HG03469 (cell line): ENCODE results near the gene TEAD2.
"Not testable (repeated sequence)": the region's sequence is repeated elsewhere in the genome, so short reads cannot be mapped to it uniquely, and the experiment has no call there.

ENCODE experiments used
- ATAC-seq: cut with Tn5 transposase; IDR thresholded peaks from one replicate; pipeline ENCODE4 v1.9.1; 2021; ENCODE audit warnings: mild to moderate bottlenecking, moderate library complexity, moderate number of reproducible peaks; ENCODE audit not compliant: unreplicated experiment

Gene TEAD2

DNA sequence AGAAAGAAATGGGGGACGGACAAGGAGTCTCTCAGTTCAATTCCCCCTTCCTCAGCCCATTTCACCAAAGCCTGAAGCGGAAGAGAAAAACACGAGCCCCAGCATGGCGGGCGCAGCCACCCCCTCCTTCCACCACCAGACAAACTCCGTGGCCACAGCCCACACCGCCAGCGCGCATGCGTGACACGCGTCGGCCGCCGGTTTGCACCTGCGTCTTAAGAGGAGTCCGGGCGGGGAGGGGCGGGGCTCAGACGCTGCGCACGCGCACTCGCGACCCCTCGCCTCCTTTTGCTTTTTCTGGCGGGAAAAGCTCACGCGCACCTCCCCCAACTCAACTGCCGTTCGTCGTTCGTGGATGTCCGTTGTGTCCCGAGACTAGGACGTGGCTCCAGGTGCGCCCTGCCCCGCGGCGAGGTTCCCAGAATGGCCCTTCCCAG is 25.7 kb upstream of the TEAD2 start, which contains the start of gene KASH5:
Gene KASH5, plus strand, starts transcription at position 314 of the 437 bp plus-strand sequence. CDS start 2,635 bp downstream, outside the sequence.
- no peak for ATAC-seq

DNA sequence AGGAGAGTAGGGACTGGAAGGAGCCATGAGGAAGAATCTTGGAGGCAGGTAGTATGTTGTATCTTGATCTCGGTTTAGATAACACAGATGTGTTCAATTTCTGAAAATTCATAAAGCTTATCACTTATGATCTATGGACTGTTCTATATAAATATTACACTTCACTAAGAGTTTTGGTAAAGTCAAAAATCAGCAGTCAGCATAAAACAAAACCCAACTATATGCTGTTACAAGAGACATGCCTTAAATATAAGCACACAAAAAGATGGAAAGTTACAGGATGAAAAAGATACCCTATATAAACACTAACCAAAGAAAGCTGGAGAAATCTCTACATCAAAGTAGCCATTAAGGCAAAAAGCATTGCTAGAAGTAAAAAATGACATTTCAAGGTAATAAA is 21.4 kb upstream of the TEAD2 start:
- no peak for ATAC-seq

DNA sequence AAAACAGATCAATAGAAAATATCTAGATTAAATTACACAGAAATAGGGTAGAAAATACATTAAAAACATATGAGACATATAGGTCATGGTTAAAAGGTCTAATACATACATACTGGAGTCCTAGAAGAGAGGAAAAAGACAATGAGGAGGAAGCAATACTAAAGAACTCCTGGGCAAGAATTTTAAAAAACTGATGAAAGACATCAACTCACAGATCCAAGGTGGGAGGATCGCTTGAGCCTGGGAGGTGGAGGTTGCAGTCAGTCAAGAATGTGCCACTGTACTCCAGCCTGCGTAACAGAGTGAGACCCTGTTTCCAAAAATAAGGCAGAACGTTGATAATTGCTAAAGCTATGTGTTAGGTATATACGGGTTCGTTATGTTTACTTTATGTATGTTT is 20.4 kb upstream of the TEAD2 start:
- no peak for ATAC-seq

DNA sequence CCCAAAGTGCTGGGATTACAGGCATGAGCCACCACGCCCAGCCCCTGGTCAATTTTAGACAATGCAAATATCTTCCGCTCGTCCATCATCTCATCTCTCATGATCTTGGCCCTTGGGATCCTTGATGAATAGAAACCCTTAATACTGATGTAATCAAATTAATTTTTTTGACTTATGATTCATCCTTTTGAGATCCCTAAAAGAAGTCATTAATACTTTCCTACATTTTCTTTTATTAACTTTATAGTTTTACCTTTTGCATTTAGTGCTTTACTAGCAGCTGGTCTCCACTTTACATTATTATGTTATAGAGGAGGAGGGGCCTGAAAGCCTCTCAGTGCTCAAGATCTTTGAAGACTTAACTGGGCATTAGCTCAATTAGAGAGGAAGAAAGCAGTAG is 18.2 kb upstream of the TEAD2 start:
- no peak for ATAC-seq

DNA sequence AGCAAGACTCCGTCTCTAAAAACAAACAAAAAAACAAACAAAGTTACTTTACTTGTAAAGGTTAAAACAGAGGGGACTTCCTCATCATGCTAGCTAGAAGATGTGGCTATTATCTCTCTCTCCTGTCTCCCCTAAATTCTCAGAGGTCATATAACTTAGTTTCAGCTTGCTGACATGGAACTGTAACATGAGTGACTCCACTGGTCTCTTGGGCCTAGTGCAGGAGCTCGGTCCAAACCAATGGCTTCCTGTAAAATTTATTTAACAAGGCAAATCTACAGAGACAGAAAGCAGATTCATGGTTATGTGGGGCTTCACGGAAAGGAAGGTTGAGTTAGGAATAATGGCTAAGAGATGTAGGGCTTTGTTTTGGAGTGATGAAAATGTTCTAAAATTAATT is 16.3 kb upstream of the TEAD2 start:
- ATAC-seq: no peak

DNA sequence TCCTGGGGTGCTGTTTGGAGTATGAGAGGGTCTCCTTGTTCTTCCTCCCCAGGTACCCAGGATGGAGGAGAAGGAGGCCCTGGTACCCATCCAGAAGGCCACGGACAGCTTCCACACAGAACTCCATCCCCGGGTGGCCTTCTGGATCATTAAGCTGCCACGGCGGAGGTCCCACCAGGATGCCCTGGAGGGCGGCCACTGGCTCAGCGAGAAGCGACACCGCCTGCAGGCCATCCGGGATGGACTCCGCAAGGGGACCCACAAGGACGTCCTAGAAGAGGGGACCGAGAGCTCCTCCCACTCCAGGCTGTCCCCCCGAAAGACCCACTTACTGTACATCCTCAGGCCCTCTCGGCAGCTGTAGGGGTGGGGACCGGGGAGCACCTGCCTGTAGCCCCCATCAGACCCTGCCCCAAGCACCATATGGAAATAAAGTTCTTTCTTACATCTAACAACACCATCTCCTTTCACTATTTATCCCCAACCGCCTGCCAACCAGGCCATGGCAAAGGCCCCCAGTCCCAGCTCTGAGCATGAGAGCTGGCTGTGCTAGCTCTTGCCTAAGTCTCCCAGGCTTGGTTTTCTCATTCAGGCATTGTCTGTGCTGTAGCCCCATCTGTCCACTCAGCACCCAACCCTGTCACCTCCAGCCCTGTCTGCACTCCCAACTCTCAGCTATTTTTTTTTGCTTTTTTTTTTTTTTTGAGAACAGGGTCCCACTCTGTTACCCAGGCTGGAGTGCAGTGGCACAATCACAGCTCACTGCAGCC is 12.6 kb upstream of the TEAD2 start:
- no peak for ATAC-seq

DNA sequence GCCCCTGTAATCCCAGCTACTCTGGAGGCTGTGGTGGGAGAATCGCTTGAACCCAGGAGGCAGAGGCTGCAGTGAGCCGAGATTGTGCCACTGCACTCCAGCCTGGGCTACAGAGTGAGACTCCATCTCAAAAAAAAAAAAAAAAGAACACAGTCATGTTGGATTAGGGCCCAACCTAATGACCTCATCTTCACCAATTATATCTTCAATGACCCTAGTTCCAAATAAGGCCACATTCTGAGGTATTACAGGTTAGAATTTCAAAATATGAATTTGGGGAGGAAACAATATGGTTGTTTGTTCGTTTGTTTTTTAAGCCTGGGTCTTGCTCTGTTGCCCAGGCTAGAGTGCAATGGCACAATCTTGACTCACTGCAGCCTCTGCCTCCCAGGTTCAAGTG is 11.0 kb upstream of the TEAD2 start:
- not testable (repeated sequence) for ATAC-seq

DNA sequence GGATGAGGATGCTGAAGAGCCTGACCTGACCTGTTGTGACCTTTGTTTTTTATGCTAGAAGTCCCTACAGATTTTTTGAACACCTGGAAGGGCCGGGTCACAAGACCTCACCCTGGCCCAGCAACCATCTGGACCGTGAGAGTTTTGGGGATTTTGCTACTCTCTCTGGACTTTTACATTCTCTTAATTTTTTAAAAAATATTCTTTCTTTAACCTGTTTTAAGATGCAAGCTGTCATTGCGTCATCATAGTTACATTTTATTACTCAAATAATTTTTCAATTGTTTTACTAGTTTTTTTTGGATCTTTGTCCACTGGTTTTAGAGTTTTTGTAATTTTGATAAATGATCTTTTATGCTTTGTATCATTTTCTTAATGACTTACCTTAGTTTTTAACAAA is 9.0 kb upstream of the TEAD2 start:
- no peak for ATAC-seq

DNA sequence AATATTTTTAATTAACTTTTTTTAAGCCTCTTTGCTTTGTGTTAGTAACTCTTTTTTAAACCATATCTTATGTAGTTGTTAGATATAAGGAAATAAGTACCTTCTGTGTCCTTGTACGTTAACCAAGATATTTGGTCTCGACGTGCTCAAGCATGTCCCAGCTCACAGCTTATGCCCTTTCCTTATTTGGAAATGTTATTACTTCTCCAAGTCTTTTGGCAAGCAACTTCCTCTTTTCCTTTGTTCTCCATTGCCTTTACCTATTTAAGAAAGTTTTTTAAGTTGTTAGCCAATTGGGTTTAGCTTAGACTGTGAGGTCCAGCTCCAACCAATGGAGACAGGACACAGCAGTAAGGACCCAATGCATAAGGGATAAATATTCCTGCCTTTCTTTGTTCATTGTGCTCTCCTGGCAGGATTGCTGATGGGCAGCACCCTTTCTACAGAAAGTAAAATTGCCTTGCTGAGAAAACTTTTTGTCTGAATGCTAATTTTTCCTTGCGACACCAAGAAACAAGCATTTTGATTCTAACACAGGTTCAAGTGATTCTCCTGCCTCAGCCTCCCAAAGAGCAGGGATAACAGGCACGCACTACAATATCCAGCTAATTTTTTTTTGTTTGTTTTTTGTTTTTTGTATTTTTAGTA is 6.6 kb upstream of the TEAD2 start:
- no peak for ATAC-seq

DNA sequence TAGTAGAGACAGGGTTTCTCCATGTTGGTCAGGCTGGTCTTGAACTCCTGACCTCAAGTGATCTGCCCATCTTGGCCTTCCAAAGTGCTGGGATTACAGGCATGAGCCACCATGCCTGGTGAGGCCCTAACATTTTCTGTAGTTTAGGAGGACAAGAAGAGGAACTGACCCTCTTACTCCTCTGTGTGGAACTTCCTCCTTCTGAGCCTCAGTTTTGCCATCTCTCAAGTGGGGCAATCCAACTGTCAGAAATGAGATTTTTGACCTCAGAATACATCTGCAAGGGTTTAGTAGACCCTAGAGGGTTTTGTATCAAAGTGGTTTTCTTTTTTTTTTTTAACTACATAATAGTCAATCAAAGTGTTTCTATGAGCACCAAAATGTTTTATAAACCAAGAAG is 3.9 kb upstream of the TEAD2 start:
- no peak for ATAC-seq

DNA sequence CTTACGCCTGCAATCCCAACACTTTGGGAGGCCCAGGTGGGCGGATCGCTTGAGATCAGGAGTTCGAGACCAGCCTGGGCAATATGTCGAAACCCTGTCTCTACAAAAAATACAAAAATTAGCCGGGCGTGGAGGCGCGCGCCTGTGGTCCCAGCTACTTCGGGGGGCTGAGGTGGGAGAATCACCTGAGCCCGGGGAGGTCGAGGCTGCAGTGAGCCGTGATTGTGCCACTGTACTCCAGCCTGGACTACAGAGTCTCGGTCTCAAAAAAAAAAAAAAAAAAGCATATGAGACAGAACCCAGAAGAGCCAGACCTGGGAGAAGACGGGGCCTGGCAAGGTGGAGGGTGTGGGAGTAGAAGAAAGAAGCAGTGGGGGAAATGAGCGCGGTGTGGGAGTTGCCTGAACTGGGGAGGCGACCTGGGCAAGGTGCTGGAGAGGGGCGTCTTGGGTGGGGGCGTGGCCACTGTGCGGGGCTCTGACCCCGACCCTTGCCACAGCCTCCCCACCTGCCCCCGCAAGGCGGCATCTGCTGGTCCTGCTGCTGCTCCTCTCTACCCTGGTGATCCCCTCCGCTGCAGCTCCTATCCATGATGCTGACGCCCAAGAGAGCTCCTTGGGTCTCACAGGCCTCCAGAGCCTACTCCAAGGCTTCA is 2.0 kb upstream of the TEAD2 start:
- no peak for ATAC-seq

DNA sequence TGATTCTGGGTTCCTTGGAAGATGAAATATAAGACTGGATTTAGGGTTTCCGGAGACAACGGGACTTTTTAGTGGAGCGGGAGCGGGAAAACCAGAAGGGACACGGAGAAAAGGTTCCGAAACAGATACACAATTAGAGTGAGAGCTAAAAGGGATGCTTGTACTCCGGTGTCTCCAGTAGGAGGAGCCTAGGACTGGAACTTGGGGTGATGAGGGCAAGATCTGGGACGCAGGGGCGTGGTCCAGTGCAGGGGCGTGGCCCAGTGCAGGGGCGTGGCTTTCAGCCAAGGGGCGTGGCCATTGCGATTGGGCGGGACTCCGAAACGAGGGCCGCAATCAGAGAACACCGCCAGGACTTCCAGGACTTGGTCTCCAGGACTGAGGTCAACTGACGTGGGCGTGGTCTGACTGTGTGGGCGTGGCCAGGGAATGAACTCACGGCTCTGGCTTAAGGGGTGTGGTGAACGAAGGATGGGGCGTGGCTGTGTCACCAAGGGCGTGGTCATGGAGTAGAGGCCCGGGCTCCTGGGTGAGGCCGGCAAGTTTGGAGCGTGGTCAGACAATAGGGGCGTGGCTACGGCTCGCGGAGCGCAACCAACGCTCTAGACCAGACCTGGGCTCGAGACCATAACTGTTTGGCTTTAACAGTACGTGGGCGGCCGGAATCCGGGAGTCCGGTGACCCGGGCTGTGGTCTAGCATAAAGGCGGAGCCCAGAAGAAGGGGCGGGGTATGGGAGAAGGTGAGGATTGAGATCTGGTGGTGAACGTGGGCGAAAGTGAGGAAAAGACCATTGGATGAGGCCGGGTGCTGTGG is 1.3 kb upstream of the TEAD2 start, which contains the start of gene DKKL1:
Gene DKKL1, plus strand, starts transcription at position 610 of the 815 bp plus-strand sequence. Its CDS starts 122 bp downstream, at position 732.
- ATAC-seq: no peak

DNA sequence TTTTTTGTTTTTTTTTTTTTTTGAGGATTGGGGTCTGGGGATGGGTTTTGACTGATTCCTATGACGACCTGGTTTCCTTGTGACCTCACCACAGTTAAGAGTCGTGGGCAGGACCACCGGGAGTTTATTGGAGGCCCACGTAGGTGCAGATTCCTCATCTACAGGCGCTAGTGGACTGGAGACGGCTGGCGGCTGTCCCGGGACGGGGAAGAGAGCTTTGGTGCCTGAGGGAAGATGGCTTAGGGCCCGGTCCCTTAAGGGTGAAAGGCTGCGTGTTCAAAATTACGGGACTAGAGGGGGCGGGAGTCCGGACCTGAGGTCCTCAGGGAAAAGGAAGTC is 682 bp upstream of the TEAD2 start:
- no peak for ATAC-seq

DNA sequence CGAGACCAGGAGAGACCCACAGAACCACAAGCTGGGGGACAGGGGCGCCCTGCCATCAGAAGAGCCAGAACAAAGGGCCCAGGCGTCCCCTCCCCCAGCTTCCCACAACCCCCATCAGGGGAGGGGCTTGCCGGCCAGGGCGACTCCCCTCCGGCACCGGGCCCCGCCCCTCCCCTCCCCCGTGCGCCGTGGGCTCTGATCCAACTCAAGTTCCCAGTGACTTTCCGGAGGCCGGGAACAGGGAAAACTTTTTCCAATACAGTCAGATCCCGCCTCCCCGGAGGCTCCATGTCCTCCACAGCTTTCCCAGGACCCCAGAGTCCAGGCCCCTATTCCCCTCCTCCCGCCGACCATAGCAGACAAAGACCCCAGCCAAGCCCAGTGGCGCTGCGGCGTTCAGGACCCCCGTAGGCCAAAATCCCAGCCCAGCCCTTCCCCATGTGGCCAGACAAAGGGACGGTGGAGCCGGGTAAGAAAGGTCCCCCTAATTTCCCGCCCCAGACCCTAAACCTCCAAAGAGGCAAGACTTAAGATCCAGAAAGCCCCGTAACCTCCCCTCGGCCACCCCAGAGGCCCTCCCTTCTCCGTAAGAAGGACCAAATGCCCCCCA is 673 bp downstream of the TEAD2 start:
- no peak for ATAC-seq

DNA sequence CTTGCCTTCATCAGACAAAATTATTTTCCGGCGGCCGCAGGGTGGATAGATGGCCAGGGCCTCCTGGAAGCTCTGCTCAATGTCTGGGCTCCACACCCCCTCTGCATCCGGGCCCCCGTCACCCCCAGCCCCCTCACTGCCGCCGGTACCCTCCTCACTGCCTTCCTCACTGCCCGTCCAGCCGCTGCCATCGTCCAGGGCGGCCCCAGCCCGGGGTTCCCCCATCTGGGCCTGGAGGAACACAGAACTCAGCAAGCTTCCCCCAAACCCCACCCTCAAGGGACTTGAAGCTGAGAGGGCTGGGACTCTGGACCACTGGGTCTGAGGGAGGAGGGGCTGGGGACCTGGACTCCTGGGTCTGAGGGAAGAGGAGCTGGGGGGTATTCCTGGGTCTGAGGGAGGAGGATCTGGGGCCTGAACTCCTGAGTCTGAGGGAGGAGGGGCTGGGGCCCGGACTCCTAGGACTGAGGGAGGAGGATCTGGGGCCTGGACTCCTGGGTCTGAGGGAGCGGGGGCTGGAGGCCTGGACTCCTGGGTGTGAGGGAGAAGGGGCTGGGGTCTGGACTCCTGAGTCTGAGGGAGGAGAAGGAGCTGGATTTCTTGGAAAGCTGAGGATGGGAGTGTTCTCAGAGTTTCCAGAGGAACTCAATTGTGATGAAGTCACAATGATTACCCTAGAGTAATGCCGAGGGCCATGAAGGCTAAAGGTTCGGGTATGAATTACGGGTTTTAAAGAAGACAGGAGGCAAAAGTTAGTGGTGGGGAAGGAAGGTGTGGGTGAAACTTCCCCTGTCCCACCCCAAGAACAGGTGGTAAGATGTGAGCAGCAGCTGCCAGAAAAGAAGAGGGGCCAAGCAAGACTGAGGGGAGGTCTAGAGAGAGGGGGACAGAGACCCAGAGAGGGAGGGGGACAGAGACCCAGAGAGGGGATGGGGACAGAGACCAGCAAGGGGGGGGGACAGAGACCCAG is 2.1 kb downstream of the TEAD2 start:
- no peak for ATAC-seq

DNA sequence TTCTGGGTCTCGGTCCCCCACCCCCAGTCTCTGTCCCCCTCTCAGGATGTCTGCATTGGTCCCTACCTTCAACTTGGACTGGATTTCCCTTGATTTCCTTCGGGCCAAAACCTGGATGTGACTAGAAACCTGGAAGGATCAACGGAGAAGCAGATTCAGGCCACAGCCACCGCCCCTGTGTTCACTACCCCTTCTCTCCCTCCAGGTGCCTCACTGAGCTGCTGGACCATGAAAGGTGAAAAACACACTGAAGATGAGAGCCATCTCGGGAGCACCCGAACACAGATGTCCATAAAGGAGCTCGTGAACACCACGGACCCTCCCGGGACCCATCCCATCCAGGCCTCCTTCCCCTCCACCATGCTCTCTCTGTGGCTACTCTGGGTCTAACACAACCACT is 5.0 kb downstream of the TEAD2 start:
- no peak for ATAC-seq

DNA sequence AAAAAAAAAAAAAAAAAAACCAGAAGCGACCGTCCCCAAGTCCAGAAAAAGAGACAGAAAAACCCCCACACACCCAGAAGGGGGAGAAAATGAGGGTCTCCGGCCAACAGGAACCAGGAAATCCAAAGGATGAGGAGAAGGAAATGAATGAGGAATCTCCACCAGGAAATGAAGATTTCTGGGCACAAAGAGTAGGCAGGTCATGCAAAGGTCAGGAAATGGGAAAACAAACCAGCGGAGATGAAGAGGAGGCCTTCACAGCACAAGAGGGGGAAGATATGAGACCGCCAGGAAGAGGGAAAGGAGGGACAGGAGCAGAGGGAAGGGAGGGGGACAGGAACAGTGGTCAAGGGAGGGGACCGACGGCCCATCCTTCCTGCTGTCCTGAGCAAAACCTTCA is 5.8 kb downstream of the TEAD2 start:
- no peak for ATAC-seq

DNA sequence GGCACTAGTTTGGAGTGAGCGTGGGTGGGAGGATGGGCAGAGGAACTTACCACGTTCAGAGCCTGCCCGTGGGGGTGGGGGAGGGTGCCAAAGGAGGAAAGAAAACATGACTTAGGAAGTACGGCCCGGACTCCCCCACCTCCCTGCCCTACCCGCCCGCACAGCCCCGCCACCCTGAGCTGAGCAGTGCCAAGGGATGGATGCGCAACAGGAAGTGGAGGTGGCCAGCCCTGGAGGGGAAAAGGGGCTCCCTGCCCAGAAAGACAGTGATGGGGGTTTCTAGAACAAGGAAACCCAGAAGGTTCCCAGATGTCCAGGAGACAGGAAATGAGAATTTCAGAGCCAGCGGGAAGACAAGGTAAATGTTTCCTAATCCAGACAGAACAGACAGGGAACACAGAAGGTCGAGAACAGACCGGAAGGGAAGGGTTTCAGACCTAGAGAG is 6.3 kb downstream of the TEAD2 start:
- no peak for ATAC-seq

DNA sequence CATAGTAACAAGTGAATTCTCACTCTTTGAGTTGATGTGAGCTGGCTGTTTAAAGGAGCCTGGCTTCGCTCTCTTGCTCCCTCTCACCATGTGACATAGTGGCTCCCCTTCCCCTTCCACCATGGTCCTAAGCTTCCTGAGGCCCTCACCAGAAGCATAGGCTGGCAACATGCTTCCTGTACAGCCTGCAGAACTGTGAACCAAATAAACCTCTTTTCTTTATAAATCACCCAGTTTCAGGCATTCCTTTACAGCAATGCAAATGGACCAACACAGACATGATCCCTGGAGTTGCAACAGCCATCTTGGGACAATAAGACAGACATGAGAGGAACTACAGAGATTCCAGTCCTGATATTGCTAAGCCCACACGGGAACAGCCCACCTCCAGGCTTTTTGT is 12.6 kb downstream of the TEAD2 start:
- no peak for ATAC-seq
